B cell (primary cell): ENCODE results near the gene ZNF282. TPM values are rescaled to one million over a fixed set of nuclear protein-coding genes. Genes with fewer than 3 reads are reported as not detected.
"Not testable (repeated sequence)": the region's sequence is repeated elsewhere in the genome, so short reads cannot be mapped to it uniquely, and the experiment has no call there.

Experiments used
- ATAC-seq: fragments of 200-7000 bp; cut with Tn5 transposase; one replicate; pipeline ENCODE4 v1.10.0; 2021; ENCODE audit warnings: low read depth, mild to moderate bottlenecking, moderate number of reproducible peaks, moderate library complexity
- CTCF ChIA-PET: fragments of 350-600 bp; sonication (Branson Sonifier 250); formaldehyde crosslinking; loops from one replicate; lab custom pipeline; 2021; ENCODE audit warnings: antibody characterized with exemption, inconsistent platforms; lab: Charles Lee
- POLR2A ChIA-PET: fragments of 350-600 bp; sonication (Branson Sonifier 250); formaldehyde crosslinking; loops from one replicate; lab custom pipeline; 2021; ENCODE audit warnings: antibody characterized with exemption; lab: Charles Lee
- DNase-seq: peaks from one replicate; pipeline ENCODE4 v3.0.0; 2013
- H2AFZ ChIP-seq: 2 replicates; pipeline ENCODE4 v1.6.1; 2012; ENCODE audit warnings: mild to moderate bottlenecking, low read depth, low read length; ENCODE audit not compliant: insufficient read depth, poor library complexity, severe bottlenecking
- H3K27ac ChIP-seq, 2 donors: 1 replicate in 1 of 2; 2 replicates in 1 of 2; pipeline ENCODE4 v1.5.1; 2012 to 2013; ENCODE audit warnings: low read length in 2 of 2, mild to moderate bottlenecking in 2 of 2, moderate library complexity in 1 of 2
- H3K27me3 ChIP-seq, 4 experiments: fragments of 200-600 bp in 1 of 4; sonication (generic) in 1 of 4; replicated peaks in 1 of 4; 1 replicate in 2 of 4; 2 replicates in 2 of 4; pipeline versions ENCODE4 v1.6.1 to v1.7.0; 2013 to 2016; ENCODE audit warnings: low read length in 3 of 4, mild to moderate bottlenecking in 2 of 4, mixed read lengths in 1 of 4, moderate library complexity in 1 of 4; ENCODE audit not compliant: insufficient read depth in 4 of 4, control insufficient read depth in 3 of 4; ENCODE audit errors: control extremely low read depth in 1 of 4
- H3K36me3 ChIP-seq, 2 experiments: replicated peaks in 1 of 2; 1 replicate in 1 of 2; 2 replicates in 1 of 2; pipeline versions ENCODE4 v1.6.1 to v1.7.1; 2013; ENCODE audit warnings: low read length in 1 of 2; ENCODE audit not compliant: insufficient read depth in 2 of 2, control insufficient read depth in 1 of 2; ENCODE audit errors: control extremely low read depth in 1 of 2, extremely low read depth in 1 of 2
- H3K4me1 ChIP-seq, 2 donors: fragments of 200-600 bp in 1 of 2; sonication (generic) in 1 of 2; 1 replicate in 1 of 2; 2 replicates in 1 of 2; pipeline versions ENCODE4 v1.5.1 to v1.6.1; 2013 to 2017; ENCODE audit warnings: low read length in 2 of 2; ENCODE audit not compliant: control insufficient read depth in 2 of 2, insufficient read depth in 2 of 2
- H3K4me2 ChIP-seq: replicated peaks from 2 replicates; pipeline ENCODE3; 2012; ENCODE audit warnings: mild to moderate bottlenecking, low read depth, low read length; ENCODE audit not compliant: poor library complexity, severe bottlenecking
- H3K4me3 ChIP-seq, 5 experiments: fragments of 200-600 bp in 1 of 5; sonication (generic) in 1 of 5; 1 replicate in 3 of 5; 2 replicates in 2 of 5; pipeline versions ENCODE4 v1.5.1 to v1.7.0; 2011 to 2016; ENCODE audit warnings: low read length in 4 of 5, mild to moderate bottlenecking in 4 of 5, low read depth in 2 of 5, control low read depth in 1 of 5, moderate library complexity in 1 of 5; ENCODE audit not compliant: insufficient read depth in 1 of 5; ENCODE audit errors: control extremely low read depth in 1 of 5, extremely low read depth in 1 of 5
- H3K79me2 ChIP-seq: fragments of 200-600 bp; sonication (generic); one replicate; pipeline ENCODE4 v1.6.0; 2016; ENCODE audit warnings: low read length; ENCODE audit not compliant: control insufficient read depth, insufficient read depth
- H3K9ac ChIP-seq: fragments of 200-600 bp; sonication (generic); 2 replicates; pipeline ENCODE4 v1.6.1; 2017; ENCODE audit warnings: mild to moderate bottlenecking, low read length, moderate library complexity
- H3K9me3 ChIP-seq, 3 donors: one replicate each; pipeline versions ENCODE4 v1.6.1 to v1.7.1; 2013; ENCODE audit warnings: low read length in 2 of 3; ENCODE audit not compliant: control insufficient read depth in 2 of 3, insufficient read depth in 1 of 3; ENCODE audit errors: control extremely low read depth in 1 of 3
- H4K20me1 ChIP-seq: 2 replicates; pipeline ENCODE4 v1.6.0; 2012; ENCODE audit warnings: mild to moderate bottlenecking, low read length; ENCODE audit not compliant: insufficient read depth, control insufficient read depth, poor library complexity, severe bottlenecking
- H3K27ac Mint-ChIP-seq: one replicate; pipeline ENCODE4 v1.8.0; 2021; ENCODE audit warnings: mixed read lengths
- H3K27me3 Mint-ChIP-seq: one replicate; pipeline ENCODE4 v1.8.0; 2021; ENCODE audit warnings: mixed read lengths
- H3K4me1 Mint-ChIP-seq: one replicate; pipeline ENCODE4 v1.8.0; 2021; ENCODE audit warnings: mixed read lengths
- H3K4me3 Mint-ChIP-seq: one replicate; pipeline ENCODE4 v1.8.0; 2021; ENCODE audit warnings: mixed read lengths
- H3K9me3 Mint-ChIP-seq: one replicate; pipeline ENCODE4 v1.8.0; 2022; ENCODE audit warnings: mixed read lengths; ENCODE audit not compliant: insufficient read depth
- CTCF ChIP-seq: fragments of 200-600 bp; IDR thresholded peaks from one replicate; pipeline ENCODE4 v1.8.0; 2022; ENCODE audit warnings: antibody characterized with exemption, mild to moderate bottlenecking
- EZH2 ChIP-seq: IDR thresholded peaks from 2 replicates; pipeline ENCODE4 v1.6.1; 2012; ENCODE audit warnings: borderline replicate concordance, low read depth, mild to moderate bottlenecking, moderate library complexity, low read length; ENCODE audit not compliant: insufficient read depth, poor library complexity, severe bottlenecking
- WGBS: methylation state at CpG from one replicate; pipeline ENCODE4 v1.1.5; 2013; ENCODE audit warnings: missing lambda C conversion rate; ENCODE audit not compliant: insufficient coverage; 5-methylcytosine and 5-hydroxymethylcytosine counted together
- intact Hi-C: fragments of 100-400 bp; cut with micrococcal nuclease; formaldehyde crosslinking; loops from one replicate; pipeline ENCODE4 v1.10.0; 2022
- polyA plus RNA-seq: library from polyadenylated mRNA; depleted of rRNA; stranded (reverse); fragments of >200 nt; gene quantifications from 2 replicates; pipeline ENCODE4 v1.2.3, GENCODE V29; 2012
- total RNA-seq, 2 donors: library from RNA; stranded (reverse); fragments of 120-200 nt in 1 of 2; gene quantifications; 1 replicate in 1 of 2; 2 replicates in 1 of 2; pipeline versions ENCODE4 v1.2.3 to v1.2.4, GENCODE V29; 2013 to 2022

Gene ZNF282
- total and polyA plus RNA-seq, 2 donors (not counting 1 experiment from before 2014, with no cell fraction given), result 8.3 to 25.7 TPM

GRCh38 chr7:149248777-149249176 lies 53.4 kb downstream of the ZNF282 start:
- no peak for ATAC-seq
- Mint-ChIP-seq H3K9me3 (no peaks in the 10 kb centered on the region), H3K27me3 (no peaks in the 10 kb centered on the region), H3K4me1 (peaks cover 26% of the 10 kb centered on the region), H3K4me3 (no peak overlapping the region), H3K27ac (no peak overlapping the region)
- H3K4me3 ChIP-seq, result no peak overlapping the region
- H4K20me1 ChIP-seq, result peaks cover 18% of the 10 kb centered on the region
- no peak overlapping the region for H2AFZ ChIP-seq
- no peak overlapping the region for H3K9ac ChIP-seq
- H3K4me2 ChIP-seq, result no peak overlapping the region
- CTCF ChIA-PET, result interaction anchor here (0.7 kb wide), 1 partner anchor 12 kb away, joined by 3 read pairs; no protein-coding TSS in a partner anchor
- peaks cover 36% of the 10 kb centered on the region for H3K79me2 ChIP-seq
- no peak for TF ChIP-seq CTCF
- no peak for TF ChIP-seq EZH2
- H3K27ac ChIP-seq, result no peak overlapping the region
- no peaks in the 10 kb centered on the region for H3K27me3 ChIP-seq
- POLR2A ChIA-PET, result interaction anchor here (1.3 kb wide), 1 partner anchor 13 kb away, joined by 5 read pairs; the partner anchor contains the start of gene ZNF783
- WGBS, result 60% methylated on average over 3 of the region's 3 CpGs
- no peak for DNase-seq
- peaks cover 5 to 30% of the 10 kb centered on the region in 2 experiments for H3K36me3 ChIP-seq
- H3K9me3 ChIP-seq, result no peaks in the 10 kb centered on the region
- intact Hi-C loops, result no loop called here
- H3K4me1 ChIP-seq, result peaks cover 7 to 14% of the 10 kb centered on the region in 2 donors

GRCh38 chr7:149250151-149250550 lies 54.8 kb downstream of the ZNF282 start:
- H3K4me3 Mint-ChIP-seq, H3K4me3 ChIP-seq, intact Hi-C loops, H3K27ac ChIP-seq, POLR2A ChIA-PET, H2AFZ ChIP-seq, DNase-seq, H3K9me3 ChIP-seq, H3K4me1 ChIP-seq, ATAC-seq, H3K27ac Mint-ChIP-seq, H3K4me2 ChIP-seq, H3K27me3 Mint-ChIP-seq, H3K9me3 Mint-ChIP-seq, H3K9ac ChIP-seq, H3K27me3 ChIP-seq: not testable (repeated sequence)
- Histone ChIP-seq H3K36me3 (peaks cover 5 to 41% of the 10 kb centered on the region in 2 experiments), H3K79me2 (peaks cover 23% of the 10 kb centered on the region), H4K20me1 (peaks cover 13% of the 10 kb centered on the region)
- 97% methylated on average over 16 of the region's 18 CpGs for WGBS
- H3K4me1 Mint-ChIP-seq, result peaks cover 22% of the 10 kb centered on the region
- CTCF ChIA-PET, result interaction anchor here (1.1 to 1.7 kb wide), 2 partner anchors 10 to 12 kb away, joined by 3 to 7 read pairs; partner anchors contain the start of gene ZNF783

GRCh38 chr7:149251518-149251917 lies 56.2 kb downstream of the ZNF282 start:
- ATAC-seq, H3K4me1 ChIP-seq, H3K4me3 ChIP-seq, H3K9me3 ChIP-seq, H2AFZ ChIP-seq, H3K9me3 Mint-ChIP-seq, H3K9ac ChIP-seq, H3K4me3 Mint-ChIP-seq, intact Hi-C loops, DNase-seq, H3K27me3 Mint-ChIP-seq, H3K27me3 ChIP-seq, H3K4me2 ChIP-seq, H3K27ac ChIP-seq, H3K27ac Mint-ChIP-seq, POLR2A ChIA-PET: not testable (repeated sequence)
- WGBS, result 97% methylated on average over 6 of the region's 10 CpGs
- peaks cover 5 to 51% of the 10 kb centered on the region in 2 experiments for H3K36me3 ChIP-seq
- peaks cover 13% of the 10 kb centered on the region for H4K20me1 ChIP-seq
- H3K4me1 Mint-ChIP-seq, result peaks cover 12% of the 10 kb centered on the region
- H3K79me2 ChIP-seq, result peaks cover 11% of the 10 kb centered on the region
- CTCF ChIA-PET, result interaction anchor here (1.1 to 1.7 kb wide), 5 partner anchors 9 to 124 kb away, joined by 3 to 7 read pairs (median 3); partner anchors contain the start of gene ZNF282
